HG03139 (cell line): ENCODE results near the gene CROCC2.

Source experiments
- ATAC-seq: cut with Tn5 transposase; IDR thresholded peaks from one replicate; pipeline ENCODE4 v1.9.1; 2021; ENCODE audit not compliant: unreplicated experiment

Gene CROCC2

DNA sequence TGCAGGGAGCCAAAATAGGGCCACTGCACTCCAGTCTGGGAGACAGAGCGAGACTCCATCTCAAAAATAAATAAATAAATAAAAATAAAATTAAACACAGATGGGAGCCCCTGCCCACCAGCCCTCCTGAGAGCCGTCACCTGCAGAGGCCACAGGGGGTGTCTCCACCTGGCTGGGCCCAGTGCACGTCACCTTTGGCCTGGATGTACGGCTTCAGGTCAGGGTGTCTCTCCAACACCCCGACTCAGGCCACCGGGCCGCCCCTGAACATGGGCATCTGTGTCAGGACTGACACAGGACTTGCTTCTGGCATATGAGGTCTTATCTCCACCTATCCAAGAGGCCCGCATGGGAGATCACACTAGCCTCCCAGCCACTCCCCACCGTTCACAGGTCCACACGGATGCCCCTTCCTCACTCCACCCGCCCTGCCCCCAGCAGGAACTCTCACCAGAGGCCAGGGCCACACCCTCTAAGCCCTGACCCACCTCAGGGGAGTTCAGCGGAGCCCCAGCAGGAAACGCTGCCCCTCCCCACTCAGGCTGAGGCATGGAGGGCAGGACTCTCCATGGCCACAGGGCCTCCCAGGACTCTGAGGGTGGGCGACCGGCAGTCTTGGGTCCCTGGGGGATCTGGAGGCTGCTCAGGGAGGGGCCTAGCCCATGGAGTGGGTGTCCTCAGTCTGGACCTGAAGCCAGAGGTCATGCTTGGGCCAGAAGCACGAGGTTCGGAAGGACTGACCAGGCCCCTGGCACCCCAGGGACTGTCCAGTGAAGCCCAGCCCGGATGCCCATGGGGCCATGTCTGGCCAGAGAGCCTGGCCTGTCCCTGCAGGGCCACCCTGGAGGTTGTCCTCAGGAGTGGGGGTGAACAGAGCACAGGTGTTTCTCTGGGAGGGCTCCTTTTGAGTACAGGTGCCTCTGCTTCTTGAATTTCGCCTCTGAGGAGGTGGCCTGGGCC is 1.6 kb upstream of the CROCC2 start:
- no peak for ATAC-seq

DNA sequence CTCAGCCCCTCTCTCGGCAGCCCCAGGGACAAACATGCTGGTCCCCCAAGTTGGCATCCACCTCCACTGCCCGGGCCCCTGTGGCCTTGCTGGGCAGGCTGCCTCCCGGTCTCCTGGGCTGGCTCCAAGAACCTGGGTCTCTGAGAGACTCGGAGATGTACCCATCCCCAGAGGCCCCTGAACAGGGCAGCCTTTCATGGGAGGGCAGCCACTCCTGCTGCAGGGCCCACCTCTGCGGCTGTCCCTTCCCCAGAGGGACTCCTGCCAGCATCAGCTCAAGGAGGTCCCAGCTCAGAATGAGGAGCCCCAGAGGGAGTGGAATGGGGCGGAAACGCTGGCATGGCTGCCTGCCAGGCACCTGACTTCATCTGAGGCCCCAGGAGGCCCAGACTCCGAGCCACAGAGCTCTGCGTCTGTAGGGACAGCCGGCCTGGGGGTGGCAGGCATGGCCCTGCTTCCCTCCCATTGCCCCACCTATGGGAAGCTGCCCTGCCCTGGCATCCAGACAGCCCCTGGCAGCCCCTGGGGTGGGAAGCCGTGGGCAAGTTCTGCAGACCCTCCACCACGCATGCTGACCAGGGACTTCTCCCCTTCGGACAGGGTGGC is 857 bp upstream of the CROCC2 start:
- no peak for ATAC-seq

DNA sequence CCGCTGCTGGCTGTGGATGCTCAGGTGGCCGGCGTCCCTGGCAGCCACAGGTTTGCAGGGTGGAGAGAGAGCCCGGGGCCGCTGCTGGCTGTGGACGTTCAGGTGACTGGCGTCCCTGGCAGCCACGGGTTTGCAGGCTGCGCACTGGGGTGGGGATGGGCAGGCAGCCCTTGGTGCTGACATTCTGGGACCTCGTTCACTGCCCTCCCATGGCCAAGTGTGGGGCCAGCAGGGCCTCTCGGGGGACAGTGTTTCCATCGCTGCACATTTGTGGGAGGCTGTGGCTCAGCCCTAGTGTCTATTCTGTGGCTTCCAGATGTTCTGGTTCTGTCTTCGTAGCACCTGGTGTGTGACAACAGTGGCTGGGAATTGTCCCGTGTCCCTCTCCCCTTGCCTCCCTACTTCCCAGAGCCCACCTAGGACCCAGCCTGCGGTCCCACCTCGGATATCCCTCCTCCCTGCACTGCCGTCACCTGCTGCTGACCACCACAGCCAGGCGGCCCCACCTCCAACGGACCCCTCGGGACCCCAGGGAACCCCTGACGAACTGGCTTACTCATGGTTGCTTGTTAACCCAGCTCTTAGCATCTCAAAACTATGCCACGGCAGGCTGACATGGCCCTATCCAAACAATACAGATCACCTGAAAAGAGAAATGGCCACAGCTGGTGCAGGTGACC is 915 bp downstream of the CROCC2 start:
- no peak for ATAC-seq

DNA sequence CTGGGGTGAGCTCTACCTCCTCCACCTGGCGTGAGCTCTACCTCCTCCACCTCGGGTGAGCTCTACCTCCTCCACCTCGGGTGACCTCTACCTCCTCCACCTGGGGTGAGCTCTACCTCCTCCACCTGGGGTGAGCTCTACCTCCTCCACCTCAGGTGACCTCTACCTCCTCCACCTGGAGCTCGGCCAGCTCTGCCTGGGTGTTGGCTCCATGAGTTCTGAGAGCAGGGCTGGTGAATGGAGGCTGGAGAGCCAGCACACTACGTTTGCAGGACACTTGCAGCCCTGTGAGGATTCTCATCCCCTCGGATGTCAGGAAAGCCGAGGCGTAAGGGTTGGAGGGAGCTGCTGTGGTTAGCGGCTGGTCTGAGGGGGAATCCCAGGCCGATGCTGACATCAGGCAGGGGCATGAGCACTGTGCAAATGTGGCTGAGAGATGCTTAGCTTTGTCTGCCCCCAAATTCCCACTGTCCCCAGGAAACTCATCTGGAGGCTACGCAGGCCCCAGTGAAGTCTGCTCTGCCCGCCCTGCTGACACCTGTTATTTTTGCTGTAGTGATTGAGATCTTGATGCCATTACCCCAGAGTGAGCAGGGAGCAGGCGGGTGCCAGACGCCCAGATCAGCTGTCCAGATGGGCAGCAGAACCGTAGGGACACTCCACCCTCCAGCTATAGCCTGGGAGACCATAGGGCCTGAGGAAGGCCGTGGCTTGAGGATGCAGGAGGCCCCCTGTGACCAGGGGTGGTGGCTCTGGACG is 3.3 kb downstream of the CROCC2 start:
- ATAC-seq = no peak

DNA sequence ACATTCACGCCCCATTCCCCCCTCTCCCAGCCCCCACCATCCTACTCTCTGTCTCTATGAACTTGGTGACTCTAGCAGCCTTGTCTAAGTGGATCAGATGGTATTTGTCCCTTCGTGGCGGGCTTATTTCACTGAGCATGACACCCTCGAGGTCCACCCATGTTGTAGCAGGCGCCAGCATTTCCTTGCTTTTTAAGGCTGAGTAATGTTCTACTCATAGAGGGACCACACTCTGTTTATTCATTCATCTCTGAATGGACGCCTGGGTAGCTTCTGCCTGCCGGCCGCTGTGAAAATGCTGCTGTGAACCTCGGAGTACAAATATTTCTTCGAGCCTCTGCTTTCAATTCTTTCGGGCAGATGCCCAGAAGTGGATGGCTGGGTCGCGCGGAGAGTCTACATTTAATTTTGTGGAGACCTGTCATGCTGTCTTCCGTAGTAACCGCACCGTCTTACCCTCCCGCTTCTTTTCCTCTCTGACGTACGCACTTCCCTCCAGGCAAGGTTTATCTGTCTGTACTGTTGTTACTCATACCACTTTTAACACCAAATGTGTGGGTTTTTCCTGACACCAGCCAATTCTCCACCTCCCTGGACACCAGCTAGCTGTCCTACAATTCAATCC is 5.6 kb downstream of the CROCC2 start:
- no peak for ATAC-seq

DNA sequence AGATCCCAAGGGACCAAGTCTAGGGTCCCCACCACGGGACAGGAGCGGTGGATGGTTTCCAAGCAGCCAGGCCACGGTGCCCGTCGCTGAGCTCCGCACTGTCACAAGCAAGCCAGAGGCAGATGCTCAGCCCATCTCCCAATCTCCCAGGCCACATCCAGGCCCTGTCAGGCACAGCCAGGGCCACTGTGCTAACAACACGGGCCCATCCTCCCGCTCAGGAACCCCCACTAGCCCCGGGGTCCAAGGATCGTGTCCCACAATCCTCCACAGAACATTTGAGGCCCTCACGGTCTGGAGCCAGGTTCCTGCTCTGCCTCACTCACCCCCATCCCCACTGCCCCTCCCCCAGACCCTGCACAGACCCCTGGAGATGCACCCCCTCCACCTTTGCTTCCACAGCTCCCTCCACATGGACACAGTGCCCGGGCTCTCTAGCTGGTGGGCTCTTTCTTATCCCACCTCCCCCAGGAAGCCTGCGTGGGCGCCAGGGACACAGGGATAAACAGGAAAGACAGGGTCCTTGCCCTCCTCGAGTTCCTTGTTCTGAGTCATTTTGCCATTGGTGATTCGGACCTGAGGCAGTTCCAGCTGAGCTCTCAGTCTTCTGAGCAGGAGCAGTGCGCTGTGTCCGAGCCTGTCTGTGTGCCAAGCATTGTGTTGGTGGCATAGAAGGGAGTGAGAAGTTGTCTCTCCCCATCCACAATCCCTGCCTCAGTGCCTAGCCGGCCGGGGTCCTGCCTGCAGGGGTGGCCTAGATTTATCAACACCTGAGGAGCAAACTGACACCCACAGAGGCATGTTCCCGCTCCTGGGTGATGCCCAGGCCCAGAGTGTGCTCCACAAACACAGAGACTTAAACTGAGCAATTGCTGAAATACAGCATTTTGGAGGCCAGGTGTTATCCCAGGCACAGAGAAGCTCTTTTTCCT is 7.0 kb downstream of the CROCC2 start:
- no peak for ATAC-seq

DNA sequence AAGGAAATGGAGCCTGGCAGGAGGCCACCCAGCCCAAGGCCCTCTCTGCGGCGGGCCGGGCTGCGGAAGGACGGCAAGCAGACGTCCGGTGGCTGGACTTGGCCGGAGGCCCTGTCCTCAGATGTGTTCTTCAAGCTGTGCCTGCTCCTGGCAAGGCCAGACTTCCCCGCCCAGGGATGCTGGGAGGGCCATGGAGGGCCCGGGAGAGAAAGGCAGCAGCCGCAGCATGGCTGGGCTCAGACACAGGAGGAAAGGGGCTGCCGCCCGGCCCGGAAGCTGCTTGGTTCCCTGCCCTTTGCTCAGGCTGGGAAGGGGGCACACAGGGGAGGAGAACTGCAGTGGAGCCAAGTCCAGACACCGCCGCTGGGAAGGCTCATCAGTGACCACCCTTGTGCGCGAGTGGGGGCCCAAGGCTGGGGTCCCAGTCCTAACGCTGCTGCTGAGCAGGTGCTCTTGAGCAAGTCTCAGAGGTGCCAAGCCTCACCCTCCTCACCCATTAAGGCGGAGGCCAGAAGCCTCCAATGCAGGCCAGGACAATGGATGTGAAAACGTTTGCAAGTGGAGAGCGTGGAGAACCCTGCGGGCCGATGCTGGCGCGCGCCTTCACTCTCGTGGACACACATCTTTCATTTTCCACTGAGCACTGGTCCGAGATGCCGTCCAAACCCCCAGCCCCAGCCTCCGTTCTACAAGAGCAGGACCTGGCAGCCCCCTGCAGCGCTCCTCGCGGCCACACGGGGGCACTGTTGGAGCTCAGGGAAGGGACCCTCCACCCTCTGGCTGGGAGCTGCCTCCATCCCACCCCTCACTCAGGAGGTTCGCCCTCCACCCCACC is 7.9 kb downstream of the CROCC2 start:
- no peak for ATAC-seq

DNA sequence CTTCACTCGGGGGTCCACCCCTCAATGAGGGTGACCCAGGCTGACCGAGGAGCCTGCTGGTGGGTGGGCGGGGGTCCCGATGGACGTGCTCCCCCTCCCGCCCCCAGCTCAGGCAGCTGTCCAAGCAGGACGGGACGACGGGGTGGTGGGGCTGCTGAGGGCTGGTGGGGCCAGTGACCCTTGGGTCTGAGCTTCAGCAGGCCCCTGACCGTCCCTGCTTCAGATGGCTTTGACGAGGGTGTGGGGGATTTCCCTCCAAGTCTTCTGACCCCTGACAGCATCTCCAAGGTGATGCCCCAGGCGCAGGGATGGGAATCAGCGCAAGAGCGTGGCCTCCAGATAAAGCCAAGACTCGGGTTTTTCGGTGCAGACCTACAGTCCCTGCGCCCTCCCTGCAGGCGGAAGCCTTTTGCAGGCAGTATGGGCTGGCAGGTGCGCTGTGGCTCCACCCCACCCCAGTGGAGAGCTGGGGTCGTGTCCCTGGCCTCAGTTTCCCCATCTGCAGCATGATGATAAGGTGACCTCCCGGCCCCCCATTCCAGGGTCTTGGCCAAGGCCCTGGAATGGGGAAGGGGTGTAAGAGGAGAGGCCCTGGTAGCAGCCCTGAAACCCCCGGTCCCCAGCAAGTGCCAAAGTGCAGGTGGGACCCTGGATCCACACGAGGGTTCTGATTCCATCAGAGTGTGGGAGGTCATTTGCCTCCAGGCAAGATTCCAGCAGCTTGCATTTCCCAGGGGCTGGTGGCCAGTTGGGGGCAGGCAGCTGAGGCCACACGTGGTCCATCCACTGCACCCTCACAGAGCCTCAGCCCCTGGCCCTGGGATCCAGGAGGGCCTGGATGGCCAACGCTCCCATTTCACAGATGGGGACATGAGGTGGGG is 8.7 kb downstream of the CROCC2 start:
- ATAC-seq = no peak

DNA sequence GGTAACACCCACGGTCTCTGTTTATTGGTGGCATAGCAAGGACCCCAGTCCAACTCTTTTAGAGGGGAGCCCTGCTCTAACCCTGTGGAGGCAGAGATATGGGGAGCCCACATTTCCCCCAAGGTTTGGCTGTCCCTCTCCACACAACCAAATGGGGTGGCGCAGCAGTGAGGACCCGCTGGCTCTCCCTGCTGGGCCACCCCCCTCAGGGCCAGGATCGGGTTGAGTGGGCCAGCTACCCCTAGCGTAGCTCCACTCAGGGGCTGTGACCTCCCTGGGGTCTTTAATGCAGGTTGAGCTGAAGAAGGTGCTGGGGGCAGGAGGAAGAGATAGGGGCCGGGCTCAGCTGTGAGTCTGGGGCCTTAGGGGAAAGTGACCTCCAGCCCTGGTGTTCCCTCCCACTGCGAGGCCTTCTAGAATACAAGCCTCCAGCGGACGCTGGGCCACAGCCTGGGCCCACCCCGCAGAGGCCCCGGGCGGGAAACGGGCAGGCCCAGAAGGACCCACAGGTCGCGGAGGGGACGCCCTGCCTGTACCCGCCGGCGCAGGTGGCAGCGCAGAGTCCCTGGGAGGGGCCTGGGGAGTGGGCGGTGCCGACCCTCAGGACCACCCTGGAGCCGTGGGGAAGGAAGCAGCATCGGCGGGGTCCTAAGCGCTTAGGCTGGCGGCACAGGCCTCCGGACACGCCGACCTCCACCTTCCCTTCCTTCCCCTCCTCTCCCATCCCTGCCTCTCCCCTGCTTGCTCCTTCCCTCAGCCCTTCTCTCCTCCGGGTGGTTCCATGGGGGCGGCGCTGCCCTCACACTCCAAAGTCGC is 9.6 kb downstream of the CROCC2 start:
- ATAC-seq = no peak

DNA sequence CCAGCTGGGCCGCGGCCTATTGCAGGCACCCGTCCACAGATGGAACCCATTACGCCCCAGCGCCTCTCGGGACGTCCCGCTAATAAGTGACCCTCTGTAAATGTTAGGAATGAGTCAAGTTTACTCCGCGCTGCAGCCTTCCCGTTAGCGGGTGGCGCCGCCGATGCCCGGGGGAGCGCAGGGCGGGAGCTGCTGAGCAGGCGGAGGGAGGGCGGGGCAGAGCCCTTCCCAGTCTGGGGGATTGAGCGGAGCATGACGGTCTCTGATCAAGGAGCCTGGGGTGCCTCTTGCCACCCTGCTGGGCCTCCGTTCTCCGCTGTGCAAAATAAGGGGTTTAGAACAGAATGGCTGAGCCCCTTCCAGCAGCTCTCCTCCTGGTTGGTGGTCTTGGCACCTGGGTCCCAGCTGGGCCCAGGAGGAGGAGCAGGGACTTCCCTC is 10.5 kb downstream of the CROCC2 start:
- no peak for ATAC-seq

DNA sequence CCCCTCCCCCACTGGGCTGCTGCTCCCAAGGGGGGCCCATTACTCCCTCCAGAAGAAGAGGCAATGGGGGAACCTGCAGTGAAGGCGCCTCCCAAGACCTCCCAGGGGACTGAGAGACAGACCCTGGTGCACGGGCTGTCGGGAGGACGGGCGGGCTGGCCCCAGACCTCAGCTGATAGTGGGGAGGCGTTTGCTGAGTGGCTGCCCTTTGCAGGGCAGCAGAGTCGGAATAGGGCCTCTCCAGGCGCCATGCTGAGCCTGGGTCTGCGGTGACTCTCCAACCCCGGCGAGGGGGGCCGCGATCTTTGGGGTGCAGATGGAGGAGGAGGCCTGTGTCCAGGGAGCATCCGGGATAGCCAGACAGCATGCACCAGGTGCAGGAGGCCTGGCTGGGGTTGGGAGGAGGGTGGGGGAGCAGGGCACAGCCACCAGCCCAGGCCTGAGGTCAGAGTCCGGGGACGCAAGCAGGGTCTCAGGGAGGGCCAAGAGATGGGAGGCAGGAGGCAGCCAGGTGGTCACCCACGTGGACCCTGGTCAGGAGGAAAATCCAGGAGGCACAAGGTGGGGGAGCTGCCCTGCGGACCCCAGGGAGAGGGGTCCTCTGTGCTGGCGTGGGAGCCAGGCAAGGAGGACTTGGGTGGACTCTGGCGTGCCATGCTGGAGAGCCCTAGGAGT is 11.0 kb downstream of the CROCC2 start:
- ATAC-seq = no peak

DNA sequence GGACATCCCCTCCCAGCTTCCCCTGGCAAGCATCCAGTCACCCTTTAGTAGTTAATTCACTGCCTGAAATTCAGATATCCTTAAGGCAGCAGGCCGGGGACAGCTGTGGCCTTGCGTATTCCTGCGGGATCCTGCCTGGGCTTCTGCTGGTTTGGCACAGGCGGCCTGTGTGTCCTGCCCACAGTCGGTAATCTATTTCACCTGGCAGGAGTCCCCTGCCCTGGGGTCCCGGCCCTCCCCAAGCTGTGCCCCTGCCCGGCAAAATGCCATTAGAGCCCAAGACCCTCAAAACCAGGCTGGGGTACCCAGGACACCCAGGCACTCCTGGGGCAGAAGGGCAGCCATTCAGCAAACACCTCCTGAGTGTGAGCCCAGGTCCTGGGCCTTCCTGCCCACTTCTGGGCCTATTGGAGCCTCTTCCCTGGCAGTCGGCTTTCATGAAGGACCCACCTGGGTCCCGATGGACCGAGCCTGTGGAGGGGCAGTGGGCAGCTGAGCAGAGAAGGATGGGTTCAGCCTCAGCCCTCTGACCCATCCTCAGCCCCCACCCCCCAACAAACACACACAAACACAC is 11.6 kb downstream of the CROCC2 start:
- no peak for ATAC-seq

DNA sequence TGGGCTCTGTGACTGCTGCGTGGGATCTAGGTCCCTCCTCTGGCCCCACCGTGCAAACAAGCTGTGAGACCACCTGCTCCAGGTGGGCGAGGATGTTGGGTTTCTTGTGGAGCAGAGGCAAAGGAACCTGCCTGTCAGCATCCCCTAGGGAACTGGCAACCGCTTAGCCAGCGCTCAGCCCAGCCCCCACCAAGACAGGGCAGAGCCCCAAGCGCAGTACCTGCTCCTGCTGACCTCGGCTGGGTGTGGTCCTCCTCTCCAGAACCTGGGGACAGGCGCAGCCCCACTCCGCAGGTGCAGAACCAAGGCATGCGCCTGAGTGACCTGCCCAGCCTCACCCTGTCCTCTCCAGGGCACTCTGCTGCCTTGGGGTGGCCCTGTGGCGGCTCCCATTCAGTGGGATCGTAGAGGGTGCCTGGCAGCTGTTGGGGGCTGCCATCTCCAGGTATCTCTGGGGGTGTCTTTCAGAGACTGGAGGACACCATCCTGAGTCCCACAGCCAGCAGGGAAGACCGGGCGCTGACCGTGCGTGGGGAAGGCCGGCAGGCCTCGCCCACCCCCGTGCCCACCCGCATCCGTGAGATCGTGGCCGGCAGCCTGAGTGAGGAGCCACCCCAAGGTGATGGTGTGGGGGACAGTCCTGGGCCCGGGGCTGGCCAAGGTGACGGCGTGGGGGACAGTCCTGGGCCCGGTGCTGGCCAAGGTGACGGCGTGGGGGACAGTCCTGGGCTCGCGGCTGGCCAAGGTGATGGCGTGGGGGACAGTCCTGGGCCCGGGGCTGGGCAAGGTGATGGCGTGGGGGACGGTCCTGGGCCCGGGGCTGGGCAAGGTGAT is 12.3 kb downstream of the CROCC2 start:
- no peak for ATAC-seq

DNA sequence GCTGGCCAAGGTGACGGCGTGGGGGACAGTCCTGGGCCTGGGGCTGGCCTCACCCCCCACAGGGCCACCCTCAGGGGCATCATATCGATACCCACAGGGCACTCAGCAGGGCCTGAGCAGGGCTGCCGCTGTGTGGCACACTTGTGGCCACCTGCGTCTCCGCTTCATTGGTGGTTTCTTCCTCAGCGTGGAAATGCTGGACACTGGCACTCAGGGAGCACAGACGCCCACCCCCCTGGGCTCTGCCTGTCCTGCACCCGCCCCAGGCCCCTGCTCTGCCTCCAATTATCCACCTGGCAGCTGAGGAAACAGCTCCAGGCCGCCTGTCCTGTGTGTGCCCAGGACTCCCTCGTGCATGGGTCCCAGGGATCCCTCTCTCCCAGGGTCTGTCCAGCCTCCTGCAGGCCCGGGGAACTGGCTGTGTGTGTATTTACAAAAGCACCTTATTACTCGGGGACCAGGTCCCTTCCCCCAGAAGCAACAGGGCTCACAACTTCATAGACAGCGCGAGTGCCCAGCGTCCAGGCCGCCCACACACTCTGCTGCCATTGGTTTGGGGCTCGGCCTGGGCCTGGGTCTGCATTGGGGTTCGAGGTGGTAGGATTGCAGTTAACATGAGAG is 13.1 kb downstream of the CROCC2 start:
- no peak for ATAC-seq
